Measurements from ENCODE around the gene DCAF12. TPM values are rescaled to one million over a fixed set of nuclear protein-coding genes. Genes with fewer than 3 reads are reported as not detected.

DCAF12 gene
- total RNA-seq, 1 experiment from 2014 or later = 40.3 TPM

- H3K36me3 ChIP-seq = peaks cover 38% of the 10 kb centered on the region
- no peak overlapping the region for H3K27ac ChIP-seq
- H3K9me3 ChIP-seq (replicated peaks) = no peaks in the 10 kb centered on the region
- no peaks in the 10 kb centered on the region for H3K4me1 ChIP-seq
- DNase-seq = no peak
- no peak overlapping the region for H3K4me3 ChIP-seq
- H3K27me3 ChIP-seq = no peaks in the 10 kb centered on the region
These were observed 28.2 kb downstream of the DCAF12 start for GRCh38 chr9:34098307-34098706.

DNA sequence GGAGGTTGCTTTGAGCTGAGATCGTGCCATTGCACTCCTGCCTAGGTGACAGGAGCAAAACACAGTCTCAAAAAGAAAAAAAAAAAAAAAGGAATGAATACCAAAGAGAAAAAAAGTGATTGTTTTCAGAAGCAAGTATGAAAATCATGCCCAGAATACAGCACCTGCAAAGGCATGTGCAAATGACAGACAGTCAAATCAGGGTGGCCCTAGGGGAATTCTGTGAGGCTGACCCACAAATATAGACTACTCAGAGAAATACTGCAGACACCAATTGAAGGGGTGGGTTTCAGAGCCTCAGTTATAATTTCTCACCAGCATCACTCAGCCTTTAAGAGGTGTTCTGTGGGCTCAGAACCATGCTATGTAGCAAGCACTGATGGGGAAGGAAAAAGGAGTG, 28.6 kb downstream of the DCAF12 start:
- no peaks in the 10 kb centered on the region for H3K9me3 ChIP-seq (replicated peaks)
- H3K27ac ChIP-seq = no peak overlapping the region
- no peak for DNase-seq
- no peaks in the 10 kb centered on the region for H3K27me3 ChIP-seq
- H3K36me3 ChIP-seq = peaks cover 39% of the 10 kb centered on the region
- no peak overlapping the region for H3K4me3 ChIP-seq
- H3K4me1 ChIP-seq = no peaks in the 10 kb centered on the region

DNA sequence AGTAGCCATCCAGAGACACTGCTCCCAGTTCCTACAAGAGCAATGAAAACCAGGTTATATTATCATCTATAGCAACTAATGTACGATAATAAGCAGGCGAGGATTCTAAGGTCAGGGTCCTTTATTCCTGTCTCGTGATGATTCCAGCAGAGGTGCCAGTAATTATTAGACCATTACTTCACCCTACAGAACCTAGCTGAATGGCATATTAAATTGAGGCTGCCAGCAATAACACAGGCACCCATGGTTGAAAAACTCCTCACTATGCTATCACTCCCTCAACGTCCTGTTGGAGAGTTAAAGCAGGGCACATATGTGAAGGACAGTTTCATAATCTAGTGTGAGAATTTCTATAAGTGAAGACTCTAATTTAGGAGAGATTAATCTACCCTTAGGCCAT, 29.7 kb downstream of the DCAF12 start:
- Histone ChIP-seq H3K4me3 (no peak overlapping the region), H3K4me1 (no peaks in the 10 kb centered on the region), H3K9me3 (replicated peaks) (no peaks in the 10 kb centered on the region), H3K27ac (no peak overlapping the region), H3K27me3 (no peaks in the 10 kb centered on the region), H3K36me3 (peaks cover 34% of the 10 kb centered on the region)
- no peak for DNase-seq

DNA sequence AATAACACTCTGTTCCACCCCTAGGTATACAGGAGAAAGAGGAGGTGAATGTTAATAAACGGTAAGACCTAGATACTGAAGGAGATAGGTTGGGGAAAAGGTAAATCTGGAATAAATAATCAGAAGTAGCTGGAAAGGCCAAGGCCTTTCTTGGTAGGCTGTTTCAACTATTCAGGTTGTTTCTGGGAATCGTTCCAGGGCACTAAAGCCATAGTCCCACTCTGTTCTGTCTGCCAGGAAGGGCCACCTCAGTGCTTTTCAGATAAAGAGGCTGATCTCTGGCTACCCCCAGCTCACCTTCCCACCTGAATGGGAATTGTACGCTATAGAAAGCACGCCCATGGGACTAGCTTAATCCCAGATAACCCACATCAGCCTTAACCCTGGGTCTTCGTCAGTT, 32.9 kb downstream of the DCAF12 start:
- Histone ChIP-seq H3K27me3 (no peaks in the 10 kb centered on the region), H3K4me3 (no peak overlapping the region), H3K9me3 (replicated peaks) (no peaks in the 10 kb centered on the region), H3K4me1 (no peaks in the 10 kb centered on the region), H3K27ac (no peak overlapping the region), H3K36me3 (peaks cover 38% of the 10 kb centered on the region)
- no peak for DNase-seq

DNA sequence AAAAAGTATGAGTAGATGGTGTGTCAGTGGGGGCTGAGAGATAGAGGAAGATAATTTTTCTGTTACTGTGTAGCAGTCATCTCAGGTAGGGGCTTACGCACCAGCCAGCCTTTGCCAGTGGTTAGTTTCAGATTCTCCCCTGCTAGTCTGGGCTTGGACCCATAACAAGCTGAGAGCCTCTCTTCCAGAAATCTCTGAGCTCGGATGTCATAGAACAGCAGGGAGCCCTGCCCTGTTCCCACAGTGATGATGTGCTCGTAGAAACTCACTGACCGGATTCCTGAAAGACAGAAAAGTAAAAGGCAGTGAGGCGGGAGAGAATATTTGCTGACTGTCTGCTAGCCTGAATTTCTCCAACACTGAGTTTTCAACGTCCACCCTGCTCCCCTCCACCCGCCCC, 37.2 kb downstream of the DCAF12 start:
- Histone ChIP-seq H3K9me3 (replicated peaks) (no peaks in the 10 kb centered on the region), H3K27ac (no peak overlapping the region), H3K4me1 (no peaks in the 10 kb centered on the region), H3K36me3 (peaks cover 52% of the 10 kb centered on the region), H3K27me3 (no peaks in the 10 kb centered on the region), H3K4me3 (no peak overlapping the region)
- no peak for DNase-seq

DNA sequence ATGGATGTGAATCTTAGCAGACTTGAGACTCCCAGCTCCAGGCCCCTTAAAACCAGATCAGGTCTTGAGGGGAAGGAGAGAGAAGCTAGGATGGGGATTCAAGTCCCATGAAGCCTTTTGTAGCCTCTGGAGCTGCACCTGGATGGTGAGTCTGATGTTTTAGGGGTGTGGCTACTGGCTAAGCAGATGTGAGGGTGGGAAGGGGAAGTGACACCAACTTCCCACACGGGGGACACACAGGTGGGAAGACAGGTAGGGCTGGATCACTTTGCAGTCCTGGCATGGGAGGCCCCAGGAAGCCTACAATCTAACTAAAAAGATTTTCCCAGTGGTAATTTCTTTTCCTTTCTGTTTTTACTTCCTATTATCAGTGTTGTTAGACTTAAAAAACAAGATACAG, 39.1 kb downstream of the DCAF12 start:
- Histone ChIP-seq H3K4me1 (no peaks in the 10 kb centered on the region), H3K27ac (no peak overlapping the region), H3K4me3 (no peak overlapping the region), H3K9me3 (replicated peaks) (no peaks in the 10 kb centered on the region), H3K36me3 (peaks cover 45% of the 10 kb centered on the region), H3K27me3 (no peaks in the 10 kb centered on the region)
- DNase-seq = no peak

GRCh38 chr9:34086864-34087263, 39.6 kb downstream of the DCAF12 start:
- no peak for DNase-seq
- H3K36me3 ChIP-seq = peaks cover 45% of the 10 kb centered on the region
- H3K4me1 ChIP-seq = no peaks in the 10 kb centered on the region
- no peak overlapping the region for H3K4me3 ChIP-seq
- no peak overlapping the region for H3K27ac ChIP-seq
- H3K9me3 ChIP-seq (replicated peaks) = no peaks in the 10 kb centered on the region
- H3K27me3 ChIP-seq = no peaks in the 10 kb centered on the region

DNA sequence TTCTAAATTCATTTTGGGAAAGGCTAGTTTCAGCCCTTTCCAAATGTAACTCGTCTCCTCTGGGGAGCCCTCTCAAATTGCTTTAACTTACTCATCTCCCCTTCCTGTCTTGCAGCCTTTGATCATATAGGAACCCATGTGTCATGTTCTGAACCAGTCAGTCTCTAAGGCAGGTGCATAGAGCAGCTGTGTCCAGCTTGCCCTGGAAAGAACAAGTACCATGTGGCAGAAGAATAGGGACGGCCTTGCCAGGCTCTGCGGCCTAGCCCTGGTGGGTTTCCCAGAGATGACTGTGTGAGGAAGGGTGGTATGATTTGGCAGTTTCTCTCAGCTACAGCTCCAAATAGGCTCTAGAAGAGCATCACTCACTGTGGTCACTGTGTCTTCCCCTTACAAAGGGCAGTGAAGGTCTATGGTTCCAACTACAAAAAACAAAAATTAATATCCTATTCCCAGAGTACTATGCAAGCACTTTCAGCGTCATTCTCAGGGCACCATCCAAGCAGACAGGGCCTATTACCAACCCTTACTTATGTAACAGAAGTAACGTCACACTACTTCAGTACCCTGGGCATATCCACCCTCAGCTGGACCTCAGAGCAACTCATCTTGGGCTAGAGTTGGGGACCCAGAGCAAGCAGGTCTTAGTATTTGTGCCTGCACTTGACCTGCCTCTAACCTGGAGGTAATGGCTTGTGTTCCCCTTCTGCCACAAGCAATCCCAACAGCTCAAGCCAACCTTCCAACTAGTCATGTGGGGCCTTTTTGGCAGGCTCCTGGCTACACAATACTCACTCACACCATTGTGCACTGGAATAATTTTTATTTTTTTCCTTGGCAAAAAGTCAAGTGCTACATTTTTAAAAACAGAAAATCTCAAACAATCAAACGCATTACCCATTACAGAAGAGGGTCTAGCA, 40.7 kb downstream of the DCAF12 start:
- Histone ChIP-seq H3K27me3 (no peaks in the 10 kb centered on the region), H3K36me3 (peaks cover 43% of the 10 kb centered on the region), H3K4me3 (no peak overlapping the region), H3K9me3 (replicated peaks) (no peaks in the 10 kb centered on the region), H3K27ac (no peak overlapping the region), H3K4me1 (no peaks in the 10 kb centered on the region)
- peak in 1 of 2 experiments; percentile 6 for DNase-seq

GRCh38 chr9:34084562-34084961, 41.9 kb downstream of the DCAF12 start:
- Histone ChIP-seq H3K9me3 (replicated peaks) (no peaks in the 10 kb centered on the region), H3K36me3 (peaks cover 34% of the 10 kb centered on the region), H3K27me3 (no peaks in the 10 kb centered on the region), H3K27ac (no peak overlapping the region), H3K4me1 (no peaks in the 10 kb centered on the region), H3K4me3 (no peak overlapping the region)
- no peak for DNase-seq

- H3K36me3 ChIP-seq = no peaks in the 10 kb centered on the region
- no peaks in the 10 kb centered on the region for H3K9me3 ChIP-seq (replicated peaks)
- no peak overlapping the region for H3K4me3 ChIP-seq
- no peaks in the 10 kb centered on the region for H3K4me1 ChIP-seq
- no peaks in the 10 kb centered on the region for H3K27me3 ChIP-seq
- H3K27ac ChIP-seq = no peak overlapping the region
- DNase-seq = no peak
These were observed 47.3 kb downstream of the DCAF12 start for GRCh38 chr9:34079181-34079580.

- Histone ChIP-seq H3K36me3 (no peaks in the 10 kb centered on the region), H3K27ac (peak overlapping the region; percentile 3; the same call in 1 of the 2 replicates), H3K4me3 (no peak overlapping the region), H3K27me3 (no peaks in the 10 kb centered on the region), H3K9me3 (replicated peaks) (no peaks in the 10 kb centered on the region), H3K4me1 (peaks cover 21% of the 10 kb centered on the region)
- peak; percentile 48 to 66 for DNase-seq
These were observed 53.5 kb downstream of the DCAF12 start for GRCh38 chr9:34072868-34073590.

DNA sequence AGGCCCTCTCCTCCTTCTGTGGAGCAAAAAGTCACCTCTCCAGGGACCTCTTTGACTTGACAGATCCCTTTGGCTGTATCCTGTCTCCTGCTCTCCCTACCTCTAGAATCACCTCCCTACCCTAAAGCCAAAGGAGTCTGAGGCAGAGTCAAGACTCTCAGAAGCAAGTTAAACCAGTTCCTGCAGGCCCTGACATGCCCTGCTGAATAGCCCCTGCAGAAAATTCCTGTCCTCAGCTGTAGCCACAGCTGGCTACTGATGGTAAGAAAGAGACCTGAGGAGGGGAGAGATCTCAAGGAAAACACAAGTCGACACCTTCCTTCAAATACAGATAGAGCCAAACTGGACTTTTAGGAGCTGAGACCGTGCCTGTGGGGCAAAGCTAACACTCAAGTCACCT, 54.1 kb downstream of the DCAF12 start:
- H3K4me1 ChIP-seq = peaks cover 21% of the 10 kb centered on the region
- H3K27ac ChIP-seq = peak overlapping the region; percentile 3; the same call in 1 of the 2 replicates
- DNase-seq = peak; percentile 19 to 36
- H3K9me3 ChIP-seq (replicated peaks) = no peaks in the 10 kb centered on the region
- H3K36me3 ChIP-seq = no peaks in the 10 kb centered on the region
- H3K4me3 ChIP-seq = no peak overlapping the region
- H3K27me3 ChIP-seq = no peaks in the 10 kb centered on the region

DNA sequence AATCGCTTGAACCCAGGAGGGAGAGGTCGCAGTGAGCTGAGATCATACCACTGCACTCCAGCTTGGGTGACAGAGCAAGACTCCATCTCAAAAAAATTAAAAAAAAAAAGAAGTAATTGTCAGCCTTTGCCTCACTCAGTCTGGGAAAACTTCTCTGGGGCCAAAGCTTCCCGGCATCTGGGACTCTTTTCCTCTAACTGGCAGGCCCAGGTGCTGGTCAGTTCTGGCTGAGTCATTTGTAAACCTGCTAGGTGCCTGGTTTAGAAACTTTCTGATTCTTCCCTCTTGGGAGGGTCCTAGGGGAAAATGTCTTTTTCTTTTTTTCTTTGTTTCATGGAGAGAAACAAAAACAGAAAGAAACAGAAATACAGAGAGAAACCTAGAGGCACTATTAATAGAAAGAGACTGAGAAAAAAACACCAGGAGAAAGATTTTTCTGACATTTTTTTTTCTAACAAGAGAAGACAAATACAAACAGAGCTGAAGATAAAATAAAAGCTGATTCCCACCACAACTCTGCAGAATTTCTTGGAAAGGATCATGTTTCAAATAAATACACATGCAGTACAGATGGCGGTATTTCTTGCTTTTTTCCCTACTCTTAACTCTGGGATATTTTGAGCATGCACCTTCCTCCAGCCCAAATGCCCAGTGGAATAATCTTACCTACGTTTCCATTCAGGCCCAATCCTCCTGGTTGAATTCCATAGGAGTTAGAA, 55.7 kb downstream of the DCAF12 start:
- no peaks in the 10 kb centered on the region for H3K27me3 ChIP-seq
- no peaks in the 10 kb centered on the region for H3K9me3 ChIP-seq (replicated peaks)
- peak overlapping the region; percentile 44; the same call in 1 of the 2 replicates for H3K27ac ChIP-seq
- no peak overlapping the region for H3K4me3 ChIP-seq
- no peaks in the 10 kb centered on the region for H3K36me3 ChIP-seq
- peaks cover 21% of the 10 kb centered on the region for H3K4me1 ChIP-seq
- DNase-seq = peak; percentile 76 to 84

GRCh38 chr9:34069831-34070230, 56.7 kb downstream of the DCAF12 start:
- H3K9me3 ChIP-seq (replicated peaks) = no peaks in the 10 kb centered on the region
- H3K4me1 ChIP-seq = peaks cover 21% of the 10 kb centered on the region
- H3K4me3 ChIP-seq = no peak overlapping the region
- H3K36me3 ChIP-seq = no peaks in the 10 kb centered on the region
- no peaks in the 10 kb centered on the region for H3K27me3 ChIP-seq
- no peak for DNase-seq
- H3K27ac ChIP-seq = no peak overlapping the region

GRCh38 chr9:34065541-34065940, 61.0 kb downstream of the DCAF12 start:
- no peak overlapping the region for H3K4me3 ChIP-seq
- no peaks in the 10 kb centered on the region for H3K4me1 ChIP-seq
- H3K9me3 ChIP-seq (replicated peaks) = no peaks in the 10 kb centered on the region
- no peaks in the 10 kb centered on the region for H3K27me3 ChIP-seq
- H3K36me3 ChIP-seq = no peaks in the 10 kb centered on the region
- H3K27ac ChIP-seq = no peak overlapping the region
- DNase-seq = no peak
